Left forelimb (tissue), 1 donor: ENCODE results near the gene PTPN23.
A peak's percentile ranks its signal among the peaks of the same experiment; 100 is the strongest.

ENCODE experiments used
- DNase-seq: peaks from one replicate; pipeline ENCODE4 v3.0.0-alpha.2; 2018; ENCODE audit warnings: low spot score

Gene PTPN23

GRCh38 chr3:47405820-47406761 lies 25.3 kb downstream of the PTPN23 start:
- DNase-seq = no peak

- peak; percentile 55 for DNase-seq
Measured at GRCh38 chr3:47406762-47407149, 25.9 kb downstream of the PTPN23 start.

GRCh38 chr3:47407237-47407636 lies 26.4 kb downstream of the PTPN23 start:
- DNase-seq = peak; percentile 60

GRCh38 chr3:47407896-47408838 lies 27.3 kb downstream of the PTPN23 start:
- DNase-seq = no peak

GRCh38 chr3:47408839-47409229 lies 28.0 kb downstream of the PTPN23 start:
- DNase-seq = no peak

- no peak for DNase-seq
Measured at GRCh38 chr3:47409284-47409683, 28.5 kb downstream of the PTPN23 start.

- no peak for DNase-seq
Measured at GRCh38 chr3:47409688-47410416, 29.0 kb downstream of the PTPN23 start.

- DNase-seq = no peak
Measured at GRCh38 chr3:47410417-47410720, 29.5 kb downstream of the PTPN23 start.

- DNase-seq = no peak
Measured at GRCh38 chr3:47410801-47411646, 30.2 kb downstream of the PTPN23 start.

GRCh38 chr3:47411696-47412452 lies 31.1 kb downstream of the PTPN23 start:
- no peak for DNase-seq

GRCh38 chr3:47412453-47412756 lies 31.6 kb downstream of the PTPN23 start:
- no peak for DNase-seq

- no peak for DNase-seq
Measured at GRCh38 chr3:47412842-47413520, 32.2 kb downstream of the PTPN23 start.

- no peak for DNase-seq
Measured at GRCh38 chr3:47413751-47414150, 32.9 kb downstream of the PTPN23 start.

- no peak for DNase-seq
Measured at GRCh38 chr3:47414161-47414564, 33.3 kb downstream of the PTPN23 start.

- DNase-seq = no peak
Measured at GRCh38 chr3:47414666-47415587, 34.1 kb downstream of the PTPN23 start.

- no peak for DNase-seq
Measured at GRCh38 chr3:47416041-47416440, 35.2 kb downstream of the PTPN23 start.

GRCh38 chr3:47418167-47419082 lies 37.6 kb downstream of the PTPN23 start:
- DNase-seq = no peak
